Activated CD8-positive, alpha-beta memory T cell treated with anti-CD3 and anti-CD28 coated beads, Interleukin-2, amount 50 U/mL, for 1 hour (primary cell): ENCODE data around the gene SGCD.
"Not testable (repeated sequence)": the region's sequence is repeated elsewhere in the genome, so short reads cannot be mapped to it uniquely, and the experiment has no call there.

Experiments
- DNase-seq: peaks from one replicate; pipeline ENCODE4 v3.0.0-alpha.2; 2020; ENCODE audit errors: extremely low read depth

The SGCD gene

DNA sequence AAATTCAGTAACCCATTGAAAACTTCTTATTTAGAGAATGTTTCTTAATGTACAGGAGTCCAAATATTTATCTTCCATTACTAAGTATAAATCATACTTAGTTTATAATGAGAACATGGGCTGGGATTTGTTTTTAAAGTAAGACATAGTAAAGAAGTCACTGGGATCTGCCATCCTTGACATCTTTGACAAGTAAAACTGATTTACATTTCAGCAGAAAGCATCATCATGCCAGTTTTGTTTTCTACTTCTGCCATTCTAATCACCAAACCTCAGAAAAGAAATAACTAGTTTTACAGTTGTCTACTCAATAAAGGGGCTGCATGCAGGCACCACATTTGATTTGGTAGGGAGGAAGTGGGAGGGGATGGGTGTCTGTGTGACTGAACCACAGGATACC, 301.5 kb downstream of the SGCD start:
- no peak for DNase-seq

DNA sequence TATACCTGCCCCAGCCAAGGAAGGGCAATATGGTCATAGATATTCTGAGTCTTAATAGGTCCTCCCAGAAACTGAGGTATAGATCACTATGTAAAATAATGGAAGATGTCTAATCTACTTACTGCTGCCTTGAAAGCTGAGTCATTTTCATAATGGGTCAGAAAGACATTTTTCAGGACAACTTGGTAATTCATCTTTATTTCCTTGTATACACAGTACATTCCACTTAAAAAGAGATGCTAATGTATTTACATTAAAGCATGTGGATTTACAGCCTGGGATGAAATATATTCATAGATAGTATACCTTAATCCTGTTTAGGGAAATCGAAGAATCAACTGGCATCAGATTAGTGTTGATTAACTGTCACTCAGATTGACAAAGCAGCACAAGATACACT, 304.0 kb downstream of the SGCD start:
- no peak for DNase-seq

DNA sequence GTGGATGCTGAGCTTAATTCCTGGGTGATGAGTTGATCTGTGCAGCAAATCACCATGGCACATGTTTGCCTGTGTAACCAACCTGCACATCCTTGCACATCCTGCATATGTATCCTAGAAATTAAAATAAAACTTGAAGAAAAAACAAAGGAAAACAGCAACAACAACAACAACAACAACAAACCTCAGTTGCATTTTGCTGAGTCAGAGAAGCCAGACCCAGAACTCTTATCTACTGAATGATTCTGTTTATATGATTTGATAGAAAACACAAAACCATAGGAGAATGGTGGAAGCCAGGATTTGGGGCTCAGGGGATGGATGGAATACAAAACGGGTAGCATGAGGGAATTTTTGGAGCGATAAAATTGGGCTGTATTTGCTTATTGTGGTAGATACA, 307.3 kb downstream of the SGCD start:
- no peak for DNase-seq

DNA sequence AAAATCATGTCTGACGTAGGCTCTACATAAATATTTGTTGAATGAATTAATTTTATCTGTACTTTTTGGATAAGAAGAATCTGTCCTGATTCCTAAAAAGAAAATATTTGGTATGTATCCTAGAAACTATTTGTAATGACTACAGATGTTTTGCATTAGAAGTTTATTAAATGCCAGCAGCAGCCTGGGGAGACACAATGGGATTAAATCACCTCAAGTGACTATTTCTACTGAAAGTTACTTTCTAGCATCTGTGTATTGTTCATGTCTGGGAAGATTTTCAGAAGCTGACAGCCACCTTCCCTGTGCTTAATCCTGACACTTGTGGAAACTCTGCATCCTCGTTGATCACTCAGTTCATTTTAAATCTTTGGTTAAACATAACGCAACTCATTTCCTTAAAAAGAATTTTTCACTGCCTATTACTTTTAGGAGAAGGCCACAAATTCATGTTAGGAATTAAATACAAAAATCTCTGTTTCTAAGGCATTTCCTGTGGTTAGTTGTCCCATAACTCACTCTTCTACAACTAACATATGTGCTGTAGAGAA, 313.8 kb downstream of the SGCD start:
- DNase-seq, result no peak

DNA sequence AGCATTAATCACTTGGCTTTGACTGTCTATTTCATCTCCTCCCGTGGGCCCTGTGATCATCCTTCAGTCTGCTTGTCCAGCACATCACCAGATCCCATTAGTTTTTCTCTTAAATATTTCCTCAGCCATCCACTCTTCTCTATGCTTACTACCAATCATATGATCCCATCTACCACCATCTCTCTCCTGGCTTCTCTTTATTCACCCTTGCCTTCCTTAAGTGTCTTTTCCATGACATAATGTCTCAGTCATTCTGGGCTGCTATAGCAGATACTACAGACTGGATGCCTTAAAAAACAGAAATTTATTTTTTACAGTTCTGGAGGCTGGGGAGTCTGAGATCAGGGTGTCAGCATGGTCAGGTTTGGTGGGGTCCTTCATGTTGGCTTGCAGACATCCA, 314.7 kb downstream of the SGCD start:
- DNase-seq, result no peak

DNA sequence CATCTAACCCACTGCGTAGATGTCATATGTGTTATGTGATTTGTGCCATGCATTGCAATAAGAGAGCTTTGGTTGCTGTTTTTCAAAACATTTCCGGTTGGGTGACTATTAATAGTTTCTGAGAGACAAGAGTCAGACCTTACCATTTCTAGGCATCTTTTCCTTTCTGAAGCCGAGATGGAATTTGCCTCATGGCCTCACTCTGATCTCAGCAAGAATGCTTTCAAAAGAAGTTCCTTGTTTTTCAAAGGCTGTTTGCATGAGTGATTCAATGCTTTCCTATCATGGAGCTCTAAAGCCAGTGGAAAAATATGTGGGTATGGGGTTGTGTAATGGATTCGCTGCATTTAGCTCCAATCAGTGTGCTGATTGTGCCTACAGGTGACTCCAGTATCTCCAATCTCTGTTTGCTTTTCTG, 320.1 kb downstream of the SGCD start:
- DNase-seq, result no peak

DNA sequence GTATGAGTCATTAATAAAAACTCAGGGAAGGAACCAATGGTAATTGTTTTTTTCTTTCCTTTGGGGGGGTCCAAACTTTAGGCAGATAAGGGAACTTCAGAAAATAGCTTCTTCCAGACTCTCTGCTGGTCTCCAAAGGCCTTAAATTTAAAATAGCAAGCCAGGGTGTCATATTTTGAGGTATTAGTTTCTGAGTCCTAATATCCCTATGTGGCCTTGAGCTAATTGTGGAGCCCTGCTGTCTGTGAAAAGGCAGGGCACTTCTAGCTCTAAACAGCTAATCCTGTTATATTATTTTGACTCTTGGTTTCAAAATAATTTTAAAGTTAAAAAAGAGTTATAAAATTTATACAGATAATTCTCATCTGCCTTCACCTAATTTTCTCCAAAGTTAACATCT, 327.5 kb downstream of the SGCD start:
- DNase-seq, result no peak

DNA sequence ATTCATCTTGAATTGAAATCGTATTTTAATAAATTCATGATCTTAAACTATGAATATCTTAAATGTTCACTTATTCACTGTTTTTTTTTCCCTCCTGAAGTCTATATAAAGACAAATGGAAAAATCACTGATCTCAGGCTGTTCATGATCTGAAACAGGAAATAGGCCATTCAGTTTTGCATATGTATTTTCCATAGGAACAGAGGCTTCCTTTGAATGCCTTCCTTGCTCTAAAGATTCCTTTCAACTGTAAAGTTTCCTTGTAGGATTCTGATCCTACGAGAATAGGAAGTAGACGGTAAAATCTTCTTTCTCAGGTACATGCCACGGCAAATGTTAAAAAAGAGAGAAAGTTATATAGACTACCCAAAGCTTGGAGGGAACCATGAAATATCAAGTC, 328.8 kb downstream of the SGCD start:
- DNase-seq, result no peak

DNA sequence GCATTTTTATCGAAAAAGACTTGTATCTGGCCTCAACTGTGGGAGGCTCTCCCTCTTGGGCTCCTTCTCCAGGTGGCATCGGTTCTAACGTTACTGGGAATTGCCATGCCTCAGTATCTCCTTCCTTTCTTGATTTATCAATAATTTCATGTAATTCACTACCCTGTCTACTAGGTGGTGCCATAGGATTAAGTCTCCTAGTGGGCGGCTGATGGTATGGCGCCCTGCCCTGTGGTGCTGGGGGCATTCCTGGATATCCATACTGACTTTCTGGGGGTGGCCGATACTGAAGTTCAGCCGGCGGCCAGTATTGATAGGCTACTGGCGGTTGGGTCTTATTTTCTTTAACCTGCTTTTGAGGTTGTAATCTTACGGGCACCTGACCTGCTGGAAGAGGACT, 337.9 kb downstream of the SGCD start:
- DNase-seq, result not testable (repeated sequence)

DNA sequence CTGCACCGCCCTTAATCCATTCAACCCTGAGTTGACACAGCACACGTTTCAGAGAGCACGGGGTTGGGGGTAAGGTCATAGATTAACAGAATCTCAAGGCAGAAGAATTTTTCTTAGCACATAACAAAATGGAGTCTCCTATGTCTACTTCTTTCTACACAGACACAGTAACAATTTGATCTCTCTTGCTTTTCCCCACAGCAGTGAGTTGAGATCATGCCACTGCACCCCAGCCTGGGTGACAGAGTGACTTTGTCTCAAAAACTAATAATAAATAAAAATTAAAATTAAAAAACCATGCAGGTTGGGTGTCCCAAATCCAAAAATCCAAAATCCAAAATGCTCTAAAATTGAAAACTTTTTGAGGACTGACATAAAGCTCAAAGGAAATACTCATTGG, 339.7 kb downstream of the SGCD start:
- DNase-seq, result not testable (repeated sequence)

DNA sequence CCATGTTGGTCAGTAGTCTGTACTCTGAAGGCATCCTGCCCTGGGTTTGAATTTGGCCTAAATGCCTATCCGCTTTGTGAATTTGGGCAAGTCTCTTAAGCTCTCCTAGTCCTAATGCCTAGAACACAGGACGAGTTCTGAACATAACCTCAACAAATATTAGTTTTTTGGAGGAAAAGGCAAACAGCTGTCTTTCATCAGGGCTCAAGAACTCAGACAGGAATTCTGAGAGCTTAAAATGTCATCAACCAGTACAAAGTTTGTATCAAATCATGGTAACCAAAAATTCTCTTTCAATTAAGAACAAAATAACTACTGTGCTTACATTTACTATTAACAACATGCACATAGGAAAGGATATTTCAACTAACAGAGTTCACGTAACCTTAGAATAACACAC, 340.7 kb downstream of the SGCD start:
- no peak for DNase-seq

DNA sequence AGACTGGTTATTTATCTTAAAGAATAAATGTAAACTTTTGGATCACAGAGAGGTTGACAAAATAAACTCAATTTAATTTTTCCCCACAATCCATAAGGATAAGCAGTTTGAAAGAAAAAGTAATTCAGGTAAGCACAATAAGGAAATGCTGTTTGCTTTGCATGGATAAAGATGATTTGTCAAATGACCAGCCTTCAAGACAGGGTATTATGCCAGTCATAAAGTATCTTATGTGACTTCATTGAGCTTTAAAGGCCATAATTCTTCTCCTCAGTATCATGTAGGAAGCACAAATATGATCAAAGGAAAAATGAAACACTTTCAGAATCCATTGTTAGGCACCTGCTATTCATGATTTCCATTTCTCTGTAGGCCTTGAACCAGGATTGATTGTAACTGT, 342.5 kb downstream of the SGCD start:
- DNase-seq, result no peak

DNA sequence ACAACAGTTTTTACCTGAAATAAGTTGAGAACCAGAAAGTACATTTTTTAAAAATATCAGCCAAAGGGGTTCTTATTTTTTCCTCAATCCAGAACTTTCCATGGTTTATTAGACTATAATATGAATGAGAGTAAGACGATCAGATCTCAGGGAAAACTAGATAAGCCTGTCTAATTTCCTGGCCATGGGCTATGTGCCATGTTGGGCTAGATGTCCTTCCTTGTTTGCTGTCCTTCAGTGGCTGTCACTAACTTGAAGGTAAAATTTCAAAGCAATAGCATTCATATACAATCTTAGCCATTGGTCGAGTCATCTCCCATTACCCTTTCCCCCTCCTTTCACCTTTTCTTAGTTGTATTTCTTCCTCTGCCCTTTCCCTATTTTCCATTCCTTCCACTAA, 343.7 kb downstream of the SGCD start:
- no peak for DNase-seq

DNA sequence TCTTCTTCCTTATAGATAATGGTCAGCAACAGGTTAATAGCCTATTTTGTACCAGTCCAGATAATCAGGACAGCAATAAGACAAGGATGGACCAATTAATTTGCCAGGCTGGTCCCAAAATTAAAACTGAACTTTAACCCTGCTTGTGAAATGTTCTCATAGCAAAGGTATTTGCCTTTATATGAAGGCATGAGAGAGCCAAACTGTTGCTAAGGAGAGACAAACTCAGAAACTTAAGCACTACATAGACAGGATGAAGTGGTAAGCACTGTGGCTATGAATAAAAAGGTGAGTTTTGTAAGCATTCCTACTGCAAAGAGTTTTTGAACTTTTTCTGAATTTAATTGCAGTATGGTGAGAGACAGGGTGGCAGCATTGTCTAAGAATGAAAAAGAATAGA, 348.4 kb downstream of the SGCD start:
- DNase-seq, result no peak

DNA sequence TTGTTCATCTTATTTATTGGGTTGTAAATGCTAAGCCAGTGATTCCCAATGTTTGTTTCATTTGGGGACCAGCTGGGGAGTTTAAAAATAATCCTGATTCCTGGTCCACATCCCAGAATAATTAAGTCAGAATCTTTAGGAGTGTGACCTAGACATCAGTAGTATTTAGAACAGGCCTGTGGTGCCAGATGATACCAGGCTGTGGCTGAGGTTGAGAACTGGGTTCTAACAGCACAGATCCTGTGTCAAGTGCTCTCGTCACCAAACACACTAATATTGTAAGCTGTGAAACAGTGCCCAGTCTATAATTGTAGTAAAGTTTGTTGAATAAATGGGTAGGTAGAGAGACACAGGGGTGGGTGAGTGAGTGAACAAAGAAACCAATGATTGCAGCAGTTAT, 351.0 kb downstream of the SGCD start:
- DNase-seq, result no peak

DNA sequence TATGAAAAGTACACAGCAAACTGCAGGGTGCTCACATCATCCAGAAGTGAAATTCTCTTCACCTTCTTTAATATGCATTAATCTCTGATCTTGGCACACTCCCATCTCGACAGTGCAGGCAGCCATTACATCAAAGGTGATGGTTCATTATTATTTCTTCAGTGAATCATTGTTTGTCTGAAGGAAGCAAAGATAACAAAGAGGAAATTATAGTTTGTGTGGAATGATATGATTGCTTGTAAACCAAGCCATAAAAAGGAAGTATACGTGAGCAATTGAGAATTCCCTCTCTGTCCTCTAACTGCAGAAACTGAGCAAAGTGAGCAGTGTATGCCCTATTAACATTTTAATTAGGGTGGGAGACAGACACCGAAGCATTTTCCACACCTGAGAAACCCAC, 351.5 kb downstream of the SGCD start:
- no peak for DNase-seq

DNA sequence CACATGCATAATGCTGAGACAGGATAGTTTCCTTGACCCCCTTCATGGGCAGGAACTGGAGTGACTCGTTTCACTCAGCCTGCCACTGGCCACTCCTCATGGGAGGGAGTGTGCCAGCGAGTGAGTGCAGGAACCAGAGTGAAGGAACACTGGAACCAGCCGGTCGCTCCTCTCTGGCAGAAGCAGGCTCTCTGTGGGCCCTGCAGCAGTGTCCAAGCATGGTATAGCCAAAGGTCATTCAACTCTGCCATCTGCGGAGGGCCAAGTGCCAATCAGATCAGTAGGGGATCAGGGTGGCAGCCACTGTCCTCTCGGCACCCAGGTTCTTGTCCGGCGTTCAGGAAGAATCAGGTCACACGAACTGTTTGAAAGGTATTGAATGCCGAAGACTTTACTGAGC, 353.9 kb downstream of the SGCD start:
- no peak for DNase-seq

DNA sequence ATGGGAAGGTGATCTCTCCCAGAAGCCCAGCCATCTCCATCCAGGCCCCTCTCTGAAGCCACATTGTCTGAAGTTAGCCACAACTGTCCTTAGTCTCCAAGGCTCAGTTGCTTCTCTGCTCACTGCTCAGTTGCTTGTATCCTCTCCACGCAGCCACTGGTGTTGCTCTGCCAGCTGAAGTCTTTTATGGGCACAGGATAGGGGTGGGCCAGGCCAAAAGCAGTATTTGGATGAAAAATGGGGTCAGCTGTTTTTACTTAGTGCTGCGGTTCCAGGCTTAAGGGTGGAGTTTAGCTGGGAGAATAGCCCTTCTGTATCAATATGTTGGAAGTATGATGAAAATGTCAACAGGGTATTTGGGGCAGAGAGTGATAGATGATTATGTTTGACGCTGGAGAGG, 354.3 kb downstream of the SGCD start:
- no peak for DNase-seq

DNA sequence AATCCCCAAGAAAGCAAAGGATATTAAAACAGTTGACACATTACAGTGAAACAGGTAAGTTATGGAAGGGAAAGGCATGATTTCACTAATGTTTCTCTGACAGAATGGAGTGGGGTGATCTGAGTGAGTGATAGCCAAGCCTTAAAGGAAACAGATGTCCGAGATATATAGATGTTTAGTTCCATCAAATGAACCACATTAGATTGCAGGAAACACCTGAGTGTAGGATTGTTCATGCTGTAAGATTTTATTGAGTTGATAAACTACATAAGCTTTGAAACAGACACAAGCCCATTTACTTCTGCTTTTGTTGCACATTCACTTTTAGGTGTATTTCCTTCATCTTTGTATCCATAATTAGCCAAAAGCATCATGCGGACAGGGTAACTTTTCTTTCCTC, 356.0 kb downstream of the SGCD start:
- DNase-seq, result no peak

DNA sequence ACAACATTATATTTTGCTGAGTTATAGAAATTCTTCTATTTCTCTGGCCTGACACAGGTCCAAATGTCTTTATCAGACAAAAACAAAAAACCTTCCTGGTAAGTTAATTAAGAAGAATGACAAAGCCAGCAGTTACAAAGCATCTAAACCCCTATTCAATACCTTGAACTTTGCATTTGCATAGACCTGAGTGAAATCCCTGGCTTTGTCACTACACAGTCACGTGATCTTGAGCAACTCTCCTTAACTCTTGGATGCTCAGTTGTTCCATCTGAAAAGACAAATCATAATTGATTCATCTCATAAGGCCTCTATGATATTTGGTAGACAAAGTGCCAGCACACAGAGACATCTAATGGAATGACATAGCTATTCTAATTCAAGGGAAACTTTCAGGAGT, 356.5 kb downstream of the SGCD start:
- no peak for DNase-seq

DNA sequence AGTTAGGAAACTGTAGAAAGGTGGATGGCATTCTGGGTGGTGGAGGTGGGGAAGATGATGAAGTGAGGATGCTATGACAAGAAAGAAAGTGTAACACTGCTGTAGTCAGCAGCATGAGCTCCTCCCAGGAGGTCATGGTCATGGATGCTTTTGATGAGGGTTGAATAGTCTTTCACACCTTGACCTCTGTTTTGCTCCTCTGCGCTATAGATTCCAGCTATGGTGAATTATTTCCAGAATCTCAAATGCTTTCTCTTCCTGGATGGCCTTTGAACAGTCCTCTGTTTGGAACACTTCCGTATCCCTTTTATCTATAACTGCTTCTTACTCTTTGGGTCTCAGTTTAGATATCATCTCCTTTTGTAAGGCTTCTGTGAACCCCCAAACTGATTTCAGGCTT, 357.3 kb downstream of the SGCD start:
- DNase-seq, result no peak

DNA sequence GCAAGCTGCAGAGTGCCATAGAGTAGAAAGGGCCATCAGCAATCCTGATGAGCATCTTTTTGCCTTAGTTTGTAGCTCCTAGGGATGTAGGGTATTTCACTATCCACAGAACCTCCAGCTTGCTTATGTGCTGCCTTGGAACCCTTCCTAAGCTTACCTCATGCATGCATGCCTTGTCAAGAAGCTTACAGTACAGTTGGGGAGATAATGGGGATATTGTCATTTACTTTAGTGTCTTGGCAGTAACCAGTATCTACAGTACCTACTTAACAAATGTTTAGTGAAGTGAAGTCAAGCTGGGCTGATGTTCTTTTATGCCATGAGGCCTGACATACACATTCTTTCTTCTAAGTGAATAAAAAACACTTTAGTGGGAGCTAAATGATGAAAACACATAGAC, 358.5 kb downstream of the SGCD start:
- DNase-seq, result no peak

DNA sequence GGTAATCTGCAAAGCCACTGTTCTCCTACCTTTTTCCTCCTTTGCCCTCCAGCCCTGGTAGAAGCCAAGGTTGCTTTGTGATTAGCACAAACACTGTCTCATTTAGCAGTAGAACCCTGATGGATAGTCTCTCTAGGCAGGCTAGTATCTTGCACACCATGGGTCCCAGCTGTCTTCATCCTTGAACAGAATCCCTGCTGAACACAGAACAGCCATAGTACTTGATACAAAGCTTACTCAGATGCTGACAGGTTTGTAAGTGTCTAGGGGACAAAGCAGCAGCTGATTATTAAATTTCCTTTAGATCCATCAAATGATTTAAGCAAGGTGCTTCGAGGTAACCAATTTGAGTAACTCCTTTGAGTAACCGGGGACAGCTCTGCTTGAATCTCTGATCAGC, 359.4 kb downstream of the SGCD start:
- no peak for DNase-seq

DNA sequence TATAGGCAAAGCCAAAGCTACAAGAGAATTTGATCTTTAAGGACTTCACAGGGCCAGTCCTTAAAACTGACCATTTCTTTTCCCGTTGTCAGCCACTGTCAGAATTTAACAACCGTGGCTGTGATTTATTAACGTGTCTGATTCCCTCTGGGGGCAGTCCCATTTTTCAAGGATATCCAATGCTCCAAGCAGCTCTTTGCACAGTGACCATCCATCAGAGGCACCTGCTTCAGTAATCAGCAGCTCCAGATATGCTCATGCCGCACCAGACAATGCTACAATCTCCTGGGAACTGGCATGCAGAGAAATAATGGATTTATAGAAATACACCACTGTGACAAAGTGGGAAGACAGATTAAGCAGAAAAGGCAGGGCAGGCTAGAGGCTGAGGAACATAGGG, 359.8 kb downstream of the SGCD start:
- no peak for DNase-seq

DNA sequence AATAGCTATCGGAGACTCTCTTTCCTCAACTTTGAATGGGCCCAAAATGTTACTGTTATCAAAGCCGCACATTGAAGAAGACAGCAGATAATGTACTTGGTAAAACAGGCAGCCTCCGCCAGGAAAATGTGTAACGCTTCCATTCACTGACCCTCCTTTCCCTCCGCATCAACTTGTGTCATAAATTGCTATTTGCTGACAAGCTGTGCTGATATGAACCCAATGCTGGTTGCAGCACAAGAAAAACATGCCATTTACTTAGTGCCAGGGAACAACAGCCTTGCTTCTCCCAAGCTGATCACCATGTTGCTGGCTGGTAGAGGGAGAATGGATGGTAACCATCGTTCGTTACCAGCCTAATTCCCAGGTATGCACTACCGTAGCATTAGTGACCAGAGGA, 360.6 kb downstream of the SGCD start:
- DNase-seq, result no peak
